HEK293 (cell line): ENCODE measurements around the gene UMOD.

Experiments used
- CTCF ChIA-PET: fragments of 350-600 bp; formaldehyde crosslinking; extraction: SDS; loops from one replicate; lab custom pipeline; 2021; ENCODE audit warnings: antibody characterized with exemption; lab: Yijun Ruan, JAX
- POLR2A ChIA-PET: fragments of 300-600 bp; formaldehyde crosslinking; extraction: SDS; loops from one replicate; lab custom pipeline; 2020; ENCODE audit warnings: antibody characterized with exemption, inconsistent platforms; lab: Yijun Ruan, JAX
- H3K27ac ChIP-seq: fragments of 200-500 bp; sonication (Bioruptor generic); 2 replicates; pipeline ENCODE4 v1.5.1; 2014; ENCODE audit warnings: low read depth, low read length, control low read depth, inconsistent platforms; ENCODE audit errors: extremely low read depth
- H3K36me3 ChIP-seq, 2 experiments: fragments of 200-500 bp in 1 of 2; sonication (Bioruptor generic) in 1 of 2; 1 replicate in 1 of 2; 2 replicates in 1 of 2; pipeline ENCODE4 v1.5.1; 2014 to 2017; ENCODE audit warnings: inconsistent platforms in 2 of 2, low read length in 2 of 2; ENCODE audit not compliant: control insufficient read depth in 2 of 2, insufficient read depth in 1 of 2
- H3K4me1 ChIP-seq: fragments of 200-500 bp; sonication (Bioruptor generic); 2 replicates; pipeline ENCODE4 v1.5.1; 2014; ENCODE audit warnings: mild to moderate bottlenecking, low read length, inconsistent platforms; ENCODE audit not compliant: control insufficient read depth, insufficient read depth
- H3K4me3 ChIP-seq: 2 replicates; pipeline ENCODE4 v1.5.1; 2011; ENCODE audit warnings: low read depth, mild to moderate bottlenecking, control low read depth, low read length, moderate library complexity
- H3K9me3 ChIP-seq: fragments of 200-500 bp; sonication (Bioruptor generic); 2 replicates; pipeline ENCODE4 v1.5.1; 2014; ENCODE audit warnings: low read depth, low read length, inconsistent platforms; ENCODE audit not compliant: control insufficient read depth, insufficient read depth
- TCF7L2 ChIP-seq: IDR thresholded peaks from 2 replicates; pipeline ENCODE4 v1.6.1; 2011; ENCODE audit warnings: low read depth, mild to moderate bottlenecking, inconsistent platforms, low read length, moderate library complexity, borderline replicate concordance
- ZBTB17 ChIP-seq: fragments of 450-650 bp; formaldehyde crosslinking; IDR thresholded peaks from 2 replicates; pipeline ENCODE4 v1.5.1; 2016; ENCODE audit warnings: missing biosample characterization, missing genetic modification characterization
- ZFP37 ChIP-seq: fragments of 450-650 bp; formaldehyde crosslinking; IDR thresholded peaks from 2 replicates; pipeline ENCODE4 v1.5.1; 2016; ENCODE audit warnings: missing biosample characterization, missing genetic modification characterization
- ZNF10 ChIP-seq: fragments of 450-650 bp; formaldehyde crosslinking; IDR thresholded peaks from 2 replicates; pipeline ENCODE4 v1.5.1; 2017; ENCODE audit warnings: missing biosample characterization, missing genetic modification characterization
- ZNF114 ChIP-seq: fragments of 450-650 bp; formaldehyde crosslinking; IDR thresholded peaks from 2 replicates; pipeline ENCODE4 v1.5.0; 2017; ENCODE audit warnings: missing biosample characterization, missing genetic modification characterization
- ZNF302 ChIP-seq: fragments of 450-650 bp; formaldehyde crosslinking; IDR thresholded peaks from 2 replicates; pipeline ENCODE4 v1.5.1; 2016; ENCODE audit warnings: missing biosample characterization, missing genetic modification characterization, low read depth
- ZNF366 ChIP-seq: fragments of 450-650 bp; formaldehyde crosslinking; conservative IDR thresholded peaks from 2 replicates; pipeline ENCODE4 v1.5.1; 2016; ENCODE audit warnings: missing biosample characterization, missing genetic modification characterization
- ZNF404 ChIP-seq: fragments of 450-650 bp; formaldehyde crosslinking; IDR thresholded peaks from 2 replicates; pipeline ENCODE4 v1.5.1; 2017; ENCODE audit warnings: missing biosample characterization, missing genetic modification characterization
- ZNF600 ChIP-seq: fragments of 450-650 bp; formaldehyde crosslinking; IDR thresholded peaks from 2 replicates; pipeline ENCODE4 v1.5.1; 2016; ENCODE audit warnings: missing biosample characterization, missing genetic modification characterization
- ZNF629 ChIP-seq: fragments of 450-650 bp; formaldehyde crosslinking; IDR thresholded peaks from 2 replicates; pipeline ENCODE4 v1.5.1; 2017; ENCODE audit warnings: missing biosample characterization, missing genetic modification characterization
- ZNF654 ChIP-seq: fragments of 450-650 bp; formaldehyde crosslinking; IDR thresholded peaks from 2 replicates; pipeline ENCODE4 v1.5.1; 2016; ENCODE audit warnings: low read depth, missing biosample characterization, missing genetic modification characterization
- ZNF658 ChIP-seq: fragments of 450-650 bp; formaldehyde crosslinking; IDR thresholded peaks from 2 replicates; pipeline ENCODE4; 2016; ENCODE audit warnings: missing biosample characterization, missing genetic modification characterization
- ZNF707 ChIP-seq: fragments of 450-650 bp; formaldehyde crosslinking; IDR thresholded peaks from 2 replicates; pipeline ENCODE4 v1.5.1; 2016; ENCODE audit warnings: missing biosample characterization, missing genetic modification characterization
- ZNF777 ChIP-seq: fragments of 450-650 bp; formaldehyde crosslinking; IDR thresholded peaks from 2 replicates; pipeline ENCODE4 v1.5.1; 2017; ENCODE audit warnings: missing biosample characterization, missing genetic modification characterization, borderline replicate concordance
- ZNF830 ChIP-seq: fragments of 450-650 bp; IDR thresholded peaks from 2 replicates; pipeline ENCODE4 v1.5.0; 2018; ENCODE audit warnings: missing biosample characterization, missing genetic modification characterization, low read depth, mild to moderate bottlenecking, moderate library complexity
- TF ChIP-seq, protein P1 (sequence below): fragments of 450-650 bp; formaldehyde crosslinking; IDR thresholded peaks from 2 replicates; pipeline ENCODE4 v1.5.1; 2016; ENCODE audit warnings: missing biosample characterization, missing genetic modification characterization
- TF ChIP-seq, protein P2 (sequence below): IDR thresholded peaks from 2 replicates; pipeline ENCODE4 v1.6.1; 2011; ENCODE audit warnings: mild to moderate bottlenecking, low read depth, low read length, borderline replicate concordance

Gene UMOD

DNA sequence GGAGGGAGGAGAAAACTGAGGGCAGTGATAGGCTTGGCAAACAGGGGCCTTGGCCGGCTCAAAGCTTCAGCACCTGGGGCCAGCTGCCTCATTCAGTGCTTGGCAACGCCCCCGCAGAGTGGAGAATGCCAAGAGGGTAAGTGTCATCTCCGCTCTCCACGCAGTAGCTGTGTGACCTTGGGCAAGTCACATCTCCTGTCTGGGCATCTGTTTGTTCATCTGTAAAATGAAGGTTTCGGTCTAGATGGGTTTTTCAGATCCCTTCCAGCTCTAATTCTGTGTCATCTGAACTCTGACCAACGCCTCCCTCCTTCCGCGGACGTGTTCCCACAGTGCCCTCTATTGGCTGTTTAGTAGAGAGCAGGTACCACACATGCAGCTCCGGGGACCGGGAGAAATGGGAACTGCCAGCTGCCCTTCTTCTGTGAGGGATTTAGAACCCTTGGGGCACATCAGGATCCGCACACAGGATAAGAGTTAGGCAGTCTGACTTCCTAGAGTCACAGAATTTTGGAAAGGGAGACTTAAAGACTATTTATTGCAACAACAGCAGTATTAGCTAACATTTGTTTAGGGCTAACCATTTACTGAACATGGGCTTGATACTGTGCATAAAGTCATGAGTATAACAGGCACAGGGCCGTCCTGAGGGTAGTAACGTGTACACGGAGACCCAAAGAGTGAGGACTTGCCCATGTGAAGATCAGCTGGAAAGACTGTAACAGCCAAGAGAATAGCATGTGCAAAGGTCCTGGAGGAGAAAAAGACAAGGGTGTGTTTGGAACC lies 52.0 kb downstream of the UMOD start:
- Histone ChIP-seq H3K9me3 (no peaks in the 10 kb centered on the region), H3K4me1 (no peaks in the 10 kb centered on the region), H3K27ac (no peak overlapping the region), H3K4me3 (no peak overlapping the region), H3K36me3 (no peaks in the 10 kb centered on the region)
- TF ChIP-seq ZNF600 (tag by site-specific recombination), result no peak
- TF ChIP-seq ZNF654, result peak; percentile 81
- TF ChIP-seq, protein P1, sequence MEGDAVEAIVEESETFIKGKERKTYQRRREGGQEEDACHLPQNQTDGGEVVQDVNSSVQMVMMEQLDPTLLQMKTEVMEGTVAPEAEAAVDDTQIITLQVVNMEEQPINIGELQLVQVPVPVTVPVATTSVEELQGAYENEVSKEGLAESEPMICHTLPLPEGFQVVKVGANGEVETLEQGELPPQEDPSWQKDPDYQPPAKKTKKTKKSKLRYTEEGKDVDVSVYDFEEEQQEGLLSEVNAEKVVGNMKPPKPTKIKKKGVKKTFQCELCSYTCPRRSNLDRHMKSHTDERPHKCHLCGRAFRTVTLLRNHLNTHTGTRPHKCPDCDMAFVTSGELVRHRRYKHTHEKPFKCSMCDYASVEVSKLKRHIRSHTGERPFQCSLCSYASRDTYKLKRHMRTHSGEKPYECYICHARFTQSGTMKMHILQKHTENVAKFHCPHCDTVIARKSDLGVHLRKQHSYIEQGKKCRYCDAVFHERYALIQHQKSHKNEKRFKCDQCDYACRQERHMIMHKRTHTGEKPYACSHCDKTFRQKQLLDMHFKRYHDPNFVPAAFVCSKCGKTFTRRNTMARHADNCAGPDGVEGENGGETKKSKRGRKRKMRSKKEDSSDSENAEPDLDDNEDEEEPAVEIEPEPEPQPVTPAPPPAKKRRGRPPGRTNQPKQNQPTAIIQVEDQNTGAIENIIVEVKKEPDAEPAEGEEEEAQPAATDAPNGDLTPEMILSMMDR, result 0 out of 2 replicates have a peak, but pooled peaks have one; percentile 16
- no peak for TF ChIP-seq ZNF10 (tag by site-specific recombination)
- TF ChIP-seq, protein P2, sequence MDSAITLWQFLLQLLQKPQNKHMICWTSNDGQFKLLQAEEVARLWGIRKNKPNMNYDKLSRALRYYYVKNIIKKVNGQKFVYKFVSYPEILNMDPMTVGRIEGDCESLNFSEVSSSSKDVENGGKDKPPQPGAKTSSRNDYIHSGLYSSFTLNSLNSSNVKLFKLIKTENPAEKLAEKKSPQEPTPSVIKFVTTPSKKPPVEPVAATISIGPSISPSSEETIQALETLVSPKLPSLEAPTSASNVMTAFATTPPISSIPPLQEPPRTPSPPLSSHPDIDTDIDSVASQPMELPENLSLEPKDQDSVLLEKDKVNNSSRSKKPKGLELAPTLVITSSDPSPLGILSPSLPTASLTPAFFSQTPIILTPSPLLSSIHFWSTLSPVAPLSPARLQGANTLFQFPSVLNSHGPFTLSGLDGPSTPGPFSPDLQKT, result no peak
- TF ChIP-seq ZNF830 (tag by site-specific recombination), result no peak
- POLR2A ChIA-PET, result interaction anchor here (1.3 kb wide), 1 partner anchor 393 kb away, joined by 4 read pairs; no protein-coding TSS in a partner anchor
- CTCF ChIA-PET, result interaction anchor here (0.5 to 4.7 kb wide), 38 partner anchors 9 to 814 kb away, joined by 3 to 101 read pairs (median 4); partner anchors contain the start of gene VPS35L

DNA sequence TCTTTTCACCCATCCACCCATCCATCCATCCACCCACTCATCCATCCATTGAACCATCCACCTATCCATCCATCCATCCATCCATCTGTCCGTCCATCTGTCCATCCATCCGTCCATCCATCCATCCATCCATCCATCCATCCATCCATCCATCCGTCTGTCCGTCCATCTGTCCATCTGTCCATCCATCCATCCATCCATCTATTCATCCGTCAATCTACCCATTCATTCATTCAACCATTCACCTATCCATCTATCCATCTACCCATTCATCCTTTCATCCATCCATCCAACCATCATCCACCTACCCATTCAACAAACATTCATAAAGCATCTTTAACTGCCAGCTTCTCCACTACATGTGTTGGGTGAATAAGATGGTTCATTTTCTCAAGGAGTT lies 54.1 kb downstream of the UMOD start:
- H3K4me3 ChIP-seq, result no peak overlapping the region
- CTCF ChIA-PET, result interaction anchor here (0.6 to 4.7 kb wide), 10 partner anchors 10 to 787 kb away, joined by 3 to 101 read pairs (median 4); no protein-coding TSS in a partner anchor
- H3K9me3 ChIP-seq, result no peaks in the 10 kb centered on the region
- no peaks in the 10 kb centered on the region for H3K4me1 ChIP-seq
- POLR2A ChIA-PET, result no interaction called here
- TF ChIP-seq ZNF114 (tag by site-specific recombination) (no peak), ZNF629 (no peak), ZBTB17 (tag by site-specific recombination) (0 out of 2 replicates have a peak, but pooled peaks have one; percentile 37), ZNF404 (tag by site-specific recombination) (no peak), ZNF366 (tag by site-specific recombination) (peak; percentile 91), ZNF830 (tag by site-specific recombination) (no peak), ZNF302 (tag by site-specific recombination) (no peak), TCF7L2 (no peak), ZFP37 (tag by site-specific recombination) (no peak), ZNF777 (no peak), ZNF707 (tag by site-specific recombination) (no peak), ZNF658 (tag by site-specific recombination) (no peak)
- H3K36me3 ChIP-seq, result no peaks in the 10 kb centered on the region
- H3K27ac ChIP-seq, result no peak overlapping the region
